ENCODE measurements around the gene GMPPA. TPM values are rescaled to one million over a fixed set of nuclear protein-coding genes. Genes with fewer than 3 reads are reported as not detected.
A peak's percentile ranks its signal among the peaks of the same experiment; 100 is the strongest.

Gene GMPPA
- total RNA-seq, 1 experiment from 2014 or later = 89.6 TPM

DNA sequence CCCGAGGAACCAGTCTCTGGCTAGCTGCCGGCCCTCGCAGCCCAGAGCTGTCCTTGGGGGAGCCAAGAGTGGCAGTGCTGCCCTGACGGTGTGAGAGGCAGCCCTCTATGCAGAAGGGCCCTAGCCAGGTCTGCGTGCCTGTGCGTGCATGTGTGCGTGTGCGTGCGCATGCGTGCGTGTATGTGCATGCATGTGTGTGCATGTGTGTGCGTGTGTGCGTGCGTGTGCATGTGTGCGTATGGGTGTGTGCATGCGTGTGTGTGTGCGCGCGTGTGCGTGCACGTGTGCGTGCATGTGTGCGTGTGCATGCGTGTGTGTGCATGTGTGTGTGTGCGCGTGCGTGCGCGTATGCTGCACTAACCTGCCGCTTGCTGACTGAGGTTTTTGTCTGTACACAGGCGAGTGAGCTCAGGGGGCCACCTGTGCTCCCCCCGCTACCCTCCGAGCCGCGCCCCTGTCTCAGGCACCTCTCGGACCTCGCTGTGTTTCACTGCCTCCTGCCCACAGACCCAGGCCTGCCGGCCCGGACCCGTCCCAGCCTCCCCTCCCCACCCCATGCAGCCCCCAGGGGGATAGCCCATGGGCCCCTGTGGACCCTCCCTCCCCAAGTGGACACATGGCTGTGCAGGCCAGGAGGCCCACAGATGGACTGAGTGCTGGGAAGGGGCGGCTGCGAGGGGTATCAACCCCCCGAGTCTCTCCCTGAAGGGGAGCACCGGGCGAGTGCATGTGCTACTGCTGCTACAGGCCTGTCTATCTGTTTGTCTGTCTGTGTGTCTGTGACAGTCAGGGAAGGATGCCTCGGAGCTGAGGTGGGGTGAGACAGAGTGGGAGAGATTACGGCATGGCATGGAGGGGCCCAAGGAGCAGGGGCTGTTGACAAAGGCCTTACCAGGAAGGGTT is 32.8 kb upstream of the GMPPA start:
- Histone ChIP-seq H3K27me3 (no peaks in the 10 kb centered on the region), H3K36me3 (peaks cover 11% of the 10 kb centered on the region), H3K9me3 (no peaks in the 10 kb centered on the region), H3K4me3 (no peak overlapping the region)
- DNase-seq = no peak

DNA sequence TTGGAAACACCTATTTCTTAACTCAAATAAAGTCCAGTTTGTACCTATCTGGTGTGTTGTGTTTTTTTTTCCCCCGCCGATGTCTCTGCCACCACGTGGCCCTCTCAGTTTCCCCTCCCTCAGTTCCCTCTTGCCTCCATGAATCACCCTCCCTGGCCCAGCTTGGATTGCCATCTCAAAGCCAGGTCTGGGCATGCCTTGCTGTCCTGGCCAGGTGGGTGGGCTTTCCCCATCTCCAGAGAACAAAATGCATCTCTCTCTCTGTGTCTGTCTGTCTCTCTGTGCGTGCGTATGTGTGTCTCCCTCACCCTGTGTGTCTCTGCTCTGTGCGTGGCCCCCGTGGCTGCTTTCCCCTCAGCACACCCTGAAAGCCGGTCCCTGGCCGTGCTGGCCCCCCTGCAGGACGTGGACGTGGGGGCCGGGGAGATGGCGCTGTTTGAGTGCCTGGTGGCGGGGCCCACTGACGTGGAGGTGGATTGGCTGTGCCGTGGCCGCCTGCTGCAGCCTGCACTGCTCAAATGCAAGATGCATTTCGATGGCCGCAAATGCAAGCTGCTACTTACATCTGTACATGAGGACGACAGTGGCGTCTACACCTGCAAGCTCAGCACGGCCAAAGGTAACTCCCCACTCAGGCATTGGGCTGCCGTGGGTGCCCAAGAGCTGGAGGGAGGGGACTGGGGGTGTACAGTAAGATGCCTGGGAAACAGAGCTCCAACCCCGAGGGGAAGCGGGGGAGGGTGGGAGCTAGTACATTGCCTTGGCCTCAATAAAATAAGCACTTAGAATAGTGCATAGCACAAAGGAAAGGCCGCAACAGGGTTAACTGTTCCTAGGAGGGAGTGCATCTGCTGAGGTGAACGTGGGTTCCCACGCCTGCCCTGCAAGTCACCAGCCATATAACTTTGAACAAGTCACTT is 31.6 kb upstream of the GMPPA start:
- H3K4me3 ChIP-seq = no peak overlapping the region
- no peaks in the 10 kb centered on the region for H3K9me3 ChIP-seq
- no peak for DNase-seq
- H3K36me3 ChIP-seq = peaks cover 8% of the 10 kb centered on the region
- H3K27me3 ChIP-seq = no peaks in the 10 kb centered on the region

DNA sequence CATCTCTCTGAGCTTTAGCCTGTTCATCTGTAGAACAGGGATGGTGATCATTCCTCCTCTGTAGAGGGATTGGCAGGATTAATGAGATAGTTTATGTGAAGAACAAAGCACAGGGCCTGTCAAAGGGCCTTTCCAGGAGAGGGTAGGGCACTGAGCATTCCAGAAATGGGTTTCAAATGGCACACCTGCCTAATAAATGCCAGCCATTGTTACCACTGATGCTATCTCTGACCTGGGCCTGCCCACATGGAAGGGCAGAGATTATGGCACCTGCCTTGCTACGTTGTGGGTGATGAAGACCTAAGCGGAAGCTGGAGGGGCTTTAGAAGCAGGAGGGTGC is 31.0 kb upstream of the GMPPA start:
- H3K9me3 ChIP-seq = no peaks in the 10 kb centered on the region
- H3K36me3 ChIP-seq = peaks cover 8% of the 10 kb centered on the region
- no peaks in the 10 kb centered on the region for H3K27me3 ChIP-seq
- DNase-seq = no peak
- H3K4me3 ChIP-seq = no peak overlapping the region

DNA sequence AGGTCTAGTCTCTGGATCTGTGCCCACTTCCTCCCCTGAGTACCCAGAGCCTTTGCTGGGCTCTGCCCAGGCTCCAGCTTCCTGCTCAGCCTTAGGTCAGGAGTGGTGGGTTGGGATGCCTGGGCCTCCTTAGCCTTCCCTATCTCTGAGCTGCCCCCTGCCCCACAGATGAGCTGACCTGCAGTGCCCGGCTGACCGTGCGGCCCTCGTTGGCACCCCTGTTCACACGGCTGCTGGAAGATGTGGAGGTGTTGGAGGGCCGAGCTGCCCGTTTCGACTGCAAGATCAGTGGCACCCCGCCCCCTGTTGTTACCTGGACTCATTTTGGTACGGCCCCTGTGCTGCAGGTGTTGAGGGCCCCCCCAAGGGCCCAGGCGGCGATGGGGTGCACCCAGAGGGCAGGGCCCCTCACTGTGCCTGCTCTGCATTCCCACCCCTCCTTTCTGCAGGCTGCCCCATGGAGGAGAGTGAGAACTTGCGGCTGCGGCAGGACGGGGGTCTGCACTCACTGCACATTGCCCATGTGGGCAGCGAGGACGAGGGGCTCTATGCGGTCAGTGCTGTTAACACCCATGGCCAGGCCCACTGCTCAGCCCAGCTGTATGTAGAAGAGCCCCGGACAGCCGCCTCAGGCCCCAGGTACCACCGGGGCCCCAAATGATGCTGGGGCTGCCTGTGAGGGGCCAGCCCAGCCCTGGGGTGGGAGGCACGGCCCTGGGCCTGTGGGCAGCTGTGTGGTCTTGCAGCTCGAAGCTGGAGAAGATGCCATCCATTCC is 30.1 kb upstream of the GMPPA start:
- Histone ChIP-seq H3K4me3 (no peak overlapping the region), H3K9me3 (no peaks in the 10 kb centered on the region), H3K36me3 (peaks cover 8% of the 10 kb centered on the region), H3K27me3 (no peaks in the 10 kb centered on the region)
- no peak for DNase-seq

DNA sequence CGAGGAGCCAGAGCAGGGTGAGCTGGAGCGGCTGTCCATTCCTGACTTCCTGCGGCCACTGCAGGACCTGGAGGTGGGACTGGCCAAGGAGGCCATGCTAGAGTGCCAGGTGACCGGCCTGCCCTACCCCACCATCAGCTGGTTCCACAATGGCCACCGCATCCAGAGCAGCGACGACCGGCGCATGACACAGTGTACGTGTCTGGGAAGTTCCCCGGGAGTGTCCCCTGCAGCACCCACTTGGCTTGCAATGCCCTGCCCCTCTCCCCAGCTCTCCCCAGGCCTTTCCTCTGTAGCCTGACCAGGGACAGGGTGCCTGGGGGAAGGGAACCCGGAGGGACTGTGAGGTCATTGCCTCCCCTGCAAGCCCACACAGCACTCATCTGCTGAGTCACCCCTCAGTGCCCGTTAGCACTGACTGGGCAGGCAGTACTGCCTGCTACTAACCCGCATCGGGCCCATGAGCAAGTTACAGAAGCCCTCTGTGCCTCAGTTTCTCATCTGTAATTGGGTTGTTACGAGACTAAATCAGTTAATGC is 29.4 kb upstream of the GMPPA start:
- H3K36me3 ChIP-seq = peaks cover 8% of the 10 kb centered on the region
- DNase-seq = peak; percentile 80
- H3K27me3 ChIP-seq = no peaks in the 10 kb centered on the region
- H3K4me3 ChIP-seq = no peak overlapping the region
- H3K9me3 ChIP-seq = no peaks in the 10 kb centered on the region

DNA sequence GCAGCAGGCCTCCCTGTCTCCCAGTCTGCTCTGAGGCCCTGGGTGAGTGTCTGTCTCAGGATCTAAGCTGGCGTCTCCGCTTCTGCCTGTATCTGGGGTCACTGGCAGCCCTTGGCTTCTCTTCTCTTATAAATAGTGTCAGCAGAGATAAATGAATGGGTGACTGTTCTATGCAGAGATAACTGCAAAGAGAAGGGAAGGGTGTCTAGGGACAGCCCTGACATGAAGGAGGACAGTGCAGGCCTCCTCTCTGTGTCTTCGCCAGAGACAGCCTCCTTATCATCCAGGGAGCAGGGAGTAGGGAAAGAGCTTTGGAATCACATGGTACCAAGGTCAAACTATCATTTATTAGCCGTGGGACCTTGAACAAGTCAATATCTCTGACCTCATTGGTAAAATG is 28.3 kb upstream of the GMPPA start:
- no peaks in the 10 kb centered on the region for H3K9me3 ChIP-seq
- H3K4me3 ChIP-seq = no peak overlapping the region
- no peak for DNase-seq
- peaks cover 8% of the 10 kb centered on the region for H3K36me3 ChIP-seq
- no peaks in the 10 kb centered on the region for H3K27me3 ChIP-seq

DNA sequence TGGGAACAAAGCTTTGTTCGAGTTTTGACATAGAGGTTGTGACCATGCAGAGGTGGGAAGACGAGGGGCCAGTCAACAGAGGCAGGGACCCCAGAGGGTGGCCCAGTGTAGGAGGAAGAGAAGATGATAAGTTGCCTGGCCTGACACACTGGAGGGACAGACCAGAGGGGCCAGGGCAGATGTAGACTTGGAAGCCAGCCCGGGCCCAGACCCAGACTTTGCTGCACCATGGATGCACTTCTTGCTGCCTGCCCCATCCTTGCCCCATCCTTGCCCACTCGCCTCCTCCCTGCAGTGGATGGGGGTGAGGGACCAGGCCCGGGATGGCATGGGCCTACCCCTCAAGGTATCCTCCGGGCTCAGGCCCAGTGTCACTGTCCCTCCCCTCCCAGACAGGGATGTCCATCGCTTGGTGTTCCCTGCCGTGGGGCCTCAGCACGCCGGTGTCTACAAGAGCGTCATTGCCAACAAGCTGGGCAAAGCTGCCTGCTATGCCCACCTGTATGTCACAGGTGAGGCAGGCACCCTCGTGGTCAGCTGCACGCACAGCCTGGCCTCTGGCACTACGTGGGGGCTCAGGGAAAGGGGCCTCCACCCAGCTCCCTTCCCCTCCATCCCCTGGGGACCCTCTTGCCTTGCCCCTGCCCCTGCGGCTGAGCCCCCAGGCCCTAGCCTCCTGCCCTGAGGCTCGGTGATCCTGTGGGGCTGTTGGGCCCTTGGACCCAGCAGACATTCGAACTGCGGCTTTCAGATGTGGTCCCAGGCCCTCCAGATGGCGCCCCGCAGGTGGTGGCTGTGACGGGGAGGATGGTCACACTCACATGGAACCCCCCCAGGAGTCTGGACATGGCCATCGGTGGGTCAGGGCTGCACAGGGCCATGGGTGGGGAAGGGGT is 27.0 kb upstream of the GMPPA start:
- Histone ChIP-seq H3K4me3 (no peak overlapping the region), H3K27me3 (no peaks in the 10 kb centered on the region), H3K9me3 (no peaks in the 10 kb centered on the region), H3K36me3 (peaks cover 8% of the 10 kb centered on the region)
- no peak for DNase-seq

DNA sequence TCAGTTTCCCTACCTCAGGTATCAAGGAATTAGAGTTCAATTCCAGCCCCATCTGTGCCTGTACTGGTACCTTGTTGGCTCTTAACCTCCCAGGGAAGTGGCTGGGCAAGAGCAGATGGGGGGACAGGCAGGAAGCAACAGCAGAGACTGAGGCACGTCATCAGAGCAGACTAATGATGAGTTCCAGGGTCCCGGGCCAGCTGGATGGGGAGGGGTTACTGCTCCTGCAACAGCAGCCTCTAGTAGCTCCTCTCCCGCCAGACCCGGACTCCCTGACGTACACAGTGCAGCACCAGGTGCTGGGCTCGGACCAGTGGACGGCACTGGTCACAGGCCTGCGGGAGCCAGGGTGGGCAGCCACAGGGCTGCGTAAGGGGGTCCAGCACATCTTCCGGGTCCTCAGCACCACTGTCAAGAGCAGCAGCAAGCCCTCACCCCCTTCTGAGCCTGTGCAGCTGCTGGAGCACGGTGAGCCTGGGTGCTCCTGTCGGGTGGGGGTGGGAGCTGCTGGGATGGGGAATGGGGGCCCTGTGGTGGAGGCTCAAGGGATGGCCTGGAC is 26.0 kb upstream of the GMPPA start:
- H3K4me3 ChIP-seq = no peak overlapping the region
- peaks cover 8% of the 10 kb centered on the region for H3K36me3 ChIP-seq
- H3K27me3 ChIP-seq = no peaks in the 10 kb centered on the region
- no peak for DNase-seq
- no peaks in the 10 kb centered on the region for H3K9me3 ChIP-seq

DNA sequence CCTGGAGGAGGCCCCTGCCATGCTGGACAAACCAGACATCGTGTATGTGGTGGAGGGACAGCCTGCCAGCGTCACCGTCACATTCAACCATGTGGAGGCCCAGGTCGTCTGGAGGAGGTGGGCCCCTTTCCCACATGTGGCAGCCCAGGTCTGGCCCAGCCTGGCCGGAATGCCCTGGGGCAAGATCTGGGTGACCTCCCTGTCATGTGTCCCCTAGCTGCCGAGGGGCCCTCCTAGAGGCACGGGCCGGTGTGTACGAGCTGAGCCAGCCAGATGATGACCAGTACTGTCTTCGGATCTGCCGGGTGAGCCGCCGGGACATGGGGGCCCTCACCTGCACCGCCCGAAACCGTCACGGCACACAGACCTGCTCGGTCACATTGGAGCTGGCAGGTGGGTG is 25.2 kb upstream of the GMPPA start:
- H3K36me3 ChIP-seq = peaks cover 8% of the 10 kb centered on the region
- H3K9me3 ChIP-seq = no peaks in the 10 kb centered on the region
- no peaks in the 10 kb centered on the region for H3K27me3 ChIP-seq
- H3K4me3 ChIP-seq = no peak overlapping the region
- DNase-seq = no peak

DNA sequence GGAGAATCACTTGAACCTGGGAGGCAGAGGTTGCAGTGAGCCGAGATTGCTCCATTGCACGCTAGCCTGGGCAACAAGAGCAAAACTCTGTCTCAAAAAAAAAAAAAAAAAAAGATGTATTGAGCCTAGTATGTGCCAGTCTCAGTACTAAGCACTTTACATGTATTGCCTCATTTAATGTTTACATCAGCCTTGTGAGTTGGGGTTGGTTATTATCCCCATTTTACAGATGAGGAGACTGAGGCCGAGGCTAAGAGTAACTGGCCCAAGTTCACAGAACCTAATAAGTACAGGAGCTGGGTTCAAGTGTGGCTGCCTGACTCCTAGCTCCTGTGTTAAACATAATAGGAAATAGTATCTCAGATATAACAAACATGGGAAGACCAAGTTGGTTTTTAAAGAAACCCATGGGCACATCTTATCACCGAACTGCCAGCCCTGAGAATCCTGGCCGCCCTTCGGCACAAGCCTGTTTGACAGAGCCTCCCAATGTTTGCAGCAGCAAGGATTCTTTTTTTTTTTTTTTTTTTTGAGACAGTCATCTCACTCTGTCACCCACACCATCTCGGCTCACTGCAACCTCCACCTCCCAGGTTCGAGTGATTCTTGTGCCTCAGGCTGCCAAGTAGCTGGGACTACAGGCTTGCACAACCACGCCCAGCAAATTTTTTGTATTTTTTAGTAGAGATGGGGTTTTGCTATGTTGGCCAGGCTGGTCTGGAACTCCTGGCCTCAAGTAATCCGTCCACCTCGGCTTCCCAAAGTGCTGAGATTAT is 24.2 kb upstream of the GMPPA start:
- Histone ChIP-seq H3K27me3 (no peaks in the 10 kb centered on the region), H3K9me3 (no peaks in the 10 kb centered on the region), H3K4me3 (no peak overlapping the region), H3K36me3 (peaks cover 3% of the 10 kb centered on the region)
- no peak for DNase-seq

DNA sequence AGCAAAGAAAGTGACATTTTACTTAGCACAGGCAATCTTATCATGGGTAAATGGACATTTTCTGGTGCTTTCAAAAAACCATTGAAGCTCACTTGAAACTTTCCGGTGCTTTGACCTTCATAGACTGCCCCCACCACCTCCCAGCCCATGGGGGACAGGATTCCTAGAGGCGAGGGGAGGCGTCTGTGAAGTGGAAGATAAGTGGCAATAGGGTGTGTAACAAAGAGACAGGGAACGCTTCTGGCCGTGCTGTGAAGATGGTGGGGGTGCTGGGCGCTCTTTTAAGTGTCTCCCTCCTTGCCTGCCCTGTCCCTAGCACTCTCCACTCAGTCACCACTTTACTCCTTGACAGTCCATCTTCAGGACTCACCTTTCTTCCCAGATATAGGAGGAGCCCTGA is 23.4 kb upstream of the GMPPA start:
- Histone ChIP-seq H3K4me3 (no peak overlapping the region), H3K9me3 (no peaks in the 10 kb centered on the region), H3K36me3 (no peaks in the 10 kb centered on the region), H3K27me3 (no peaks in the 10 kb centered on the region)
- no peak for DNase-seq

DNA sequence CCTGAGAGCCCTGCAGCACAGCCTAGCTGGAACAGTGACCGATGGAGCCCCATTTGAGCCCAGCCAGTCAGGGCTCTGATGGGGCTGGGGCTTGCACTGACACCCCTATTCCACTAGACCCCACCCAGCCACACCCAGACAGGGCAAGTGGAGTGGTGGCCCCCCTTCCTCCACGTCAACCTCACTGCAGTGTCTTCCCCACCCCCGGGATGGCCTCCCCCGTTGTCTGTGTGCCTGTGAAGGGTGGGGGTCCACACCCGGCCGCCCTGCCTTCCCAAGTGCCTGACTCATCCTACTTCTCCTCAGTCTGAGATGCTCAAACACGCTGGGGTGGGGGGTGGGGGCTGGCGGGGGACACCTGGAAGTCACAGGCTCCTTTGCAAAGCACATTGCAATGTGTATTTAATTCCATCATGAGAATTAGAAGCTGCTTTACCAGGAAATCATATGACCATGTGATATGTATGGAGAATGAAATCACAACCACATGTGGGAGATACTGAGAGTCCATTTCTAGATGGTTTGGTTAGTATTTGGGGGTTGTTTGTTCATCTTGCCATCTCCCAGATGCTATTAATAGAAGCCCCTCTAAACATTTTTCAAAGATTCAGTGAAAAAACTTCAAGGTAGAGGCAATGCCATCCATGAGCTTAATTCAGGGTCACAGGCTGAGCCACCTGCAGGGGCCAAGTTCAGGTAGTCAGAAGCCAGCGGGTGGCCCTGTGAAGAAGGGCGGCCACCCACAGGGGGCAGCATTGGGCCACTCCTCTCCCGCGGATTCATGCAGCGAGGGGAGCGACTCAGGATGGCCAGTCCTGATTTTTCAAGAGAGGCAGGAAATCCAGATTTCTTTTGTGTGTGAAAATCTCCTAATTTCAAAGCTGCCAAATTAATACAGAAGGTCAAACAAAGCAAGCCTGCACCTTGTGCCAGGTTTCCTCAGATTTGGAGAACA is 22.7 kb upstream of the GMPPA start:
- peak; percentile 42 for DNase-seq
- Histone ChIP-seq H3K9me3 (no peaks in the 10 kb centered on the region), H3K27me3 (no peaks in the 10 kb centered on the region), H3K4me3 (no peak overlapping the region), H3K36me3 (no peaks in the 10 kb centered on the region)

DNA sequence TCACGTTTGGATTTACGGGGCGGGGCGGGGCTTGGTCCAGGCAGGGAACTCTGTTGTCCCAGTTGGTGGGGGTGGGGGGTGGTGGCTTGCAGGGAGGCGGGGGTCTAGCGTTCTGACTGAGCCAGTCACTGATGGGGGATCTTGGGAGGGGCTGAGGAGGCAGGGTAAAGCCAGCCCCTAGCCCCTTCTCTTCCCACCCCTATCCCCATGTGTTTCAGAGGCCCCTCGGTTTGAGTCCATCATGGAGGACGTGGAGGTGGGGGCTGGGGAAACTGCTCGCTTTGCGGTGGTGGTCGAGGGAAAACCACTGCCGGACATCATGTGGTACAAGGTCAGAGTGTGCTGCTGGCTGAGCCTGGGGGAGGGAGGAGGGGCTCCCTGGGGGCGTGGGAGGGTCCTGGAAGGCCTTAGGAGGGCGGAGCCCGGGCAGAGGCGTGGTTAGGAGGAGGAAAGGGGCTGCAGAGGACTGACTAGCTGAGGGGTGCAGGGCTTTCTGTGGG is 22.0 kb upstream of the GMPPA start:
- Histone ChIP-seq H3K9me3 (no peaks in the 10 kb centered on the region), H3K4me3 (no peak overlapping the region), H3K27me3 (no peaks in the 10 kb centered on the region), H3K36me3 (no peaks in the 10 kb centered on the region)
- no peak for DNase-seq

DNA sequence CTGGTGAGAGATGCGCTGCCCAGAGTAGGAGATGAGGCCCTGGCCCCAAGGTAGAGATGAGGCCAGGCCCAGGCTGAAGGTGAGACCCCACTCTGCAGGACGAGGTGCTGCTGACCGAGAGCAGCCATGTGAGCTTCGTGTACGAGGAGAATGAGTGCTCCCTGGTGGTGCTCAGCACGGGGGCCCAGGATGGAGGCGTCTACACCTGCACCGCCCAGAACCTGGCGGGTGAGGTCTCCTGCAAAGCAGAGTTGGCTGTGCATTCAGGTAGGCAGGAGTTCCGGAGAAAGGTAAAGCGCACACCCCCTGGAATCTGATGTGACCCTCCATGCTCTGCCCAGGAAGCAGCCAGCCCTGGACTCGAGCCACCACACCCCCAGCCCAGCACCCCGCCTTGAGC is 21.5 kb upstream of the GMPPA start:
- Histone ChIP-seq H3K4me3 (no peak overlapping the region), H3K36me3 (no peaks in the 10 kb centered on the region)
- no peak for DNase-seq

More for the DNA sequence above, 21.5 kb upstream of the GMPPA start:
- Histone ChIP-seq H3K27me3 (no peaks in the 10 kb centered on the region), H3K9me3 (no peaks in the 10 kb centered on the region)
